WTC11 (cell line): ENCODE results near the gene HOXA2. TPM values are rescaled to one million over a fixed set of nuclear protein-coding genes. Genes with fewer than 3 reads are reported as not detected.

ENCODE experiments used
- ATAC-seq: fragments of 200-7000 bp; cut with Tn5 transposase; 2 replicates; pipeline ENCODE4 v1.10.0; 2021; ENCODE audit warnings: mild to moderate bottlenecking, moderate library complexity
- CTCF ChIA-PET: fragments of 300-600 bp; sonication (Branson Sonifier 250); formaldehyde crosslinking; loops from one replicate; lab custom pipeline; 2021; ENCODE audit warnings: antibody characterized with exemption; lab: Charles Lee
- POLR2A ChIA-PET: fragments of 350-600 bp; sonication (Branson Sonifier 250); formaldehyde crosslinking; loops from one replicate; lab custom pipeline; 2021; ENCODE audit warnings: antibody characterized with exemption; lab: Charles Lee
- DNase-seq: peaks from one replicate; pipeline ENCODE4 v3.0.0; 2021; ENCODE audit warnings: low spot score
- H3K27ac Mint-ChIP-seq: 2 replicates; pipeline ENCODE4 v1.8.0; 2021; ENCODE audit warnings: mixed read lengths
- H3K27me3 Mint-ChIP-seq: 2 replicates; pipeline ENCODE4 v1.8.0; 2021; ENCODE audit warnings: low read depth, mild to moderate bottlenecking, moderate library complexity, mixed read lengths
- H3K36me3 Mint-ChIP-seq: 2 replicates; pipeline ENCODE4 v1.8.0; 2021; ENCODE audit warnings: mixed read lengths
- H3K4me1 Mint-ChIP-seq: 2 replicates; pipeline ENCODE4 v1.8.0; 2022; ENCODE audit warnings: mixed read lengths
- H3K4me3 Mint-ChIP-seq: 2 replicates; pipeline ENCODE4 v1.8.0; 2021; ENCODE audit warnings: mild to moderate bottlenecking, moderate library complexity, mixed read lengths
- H3K9me3 Mint-ChIP-seq: 2 replicates; pipeline ENCODE4 v1.8.0; 2021; ENCODE audit warnings: mixed read lengths
- ATF2 ChIP-seq: sonication (generic); formaldehyde crosslinking; IDR thresholded peaks from 2 replicates; pipeline ENCODE4 v1.8.1; 2022; ENCODE audit warnings: low read depth, missing genetic modification reagents, borderline replicate concordance
- CREB1 ChIP-seq: sonication (generic); formaldehyde crosslinking; IDR thresholded peaks from 2 replicates; pipeline ENCODE4 v1.8.0; 2023; ENCODE audit warnings: mild to moderate bottlenecking, missing genetic modification reagents
- ERG ChIP-seq: fragments of 250-450 bp; sonication (Bioruptor Pico); IDR thresholded peaks from 2 replicates; pipeline ENCODE4 v1.8.0; 2021; ENCODE audit warnings: mild to moderate bottlenecking
- NR2C2 ChIP-seq: sonication (generic); formaldehyde crosslinking; IDR thresholded peaks from 2 replicates; pipeline ENCODE4 v1.8.0; 2022; ENCODE audit warnings: mild to moderate bottlenecking, missing genetic modification reagents
- SMAD3 ChIP-seq: sonication (generic); formaldehyde crosslinking; IDR thresholded peaks from 2 replicates; pipeline ENCODE4 v1.8.0; 2022; ENCODE audit warnings: missing genetic modification reagents, mild to moderate bottlenecking, borderline replicate concordance
- STAT6 ChIP-seq: sonication (generic); formaldehyde crosslinking; conservative IDR thresholded peaks from 2 replicates; pipeline ENCODE4 v1.8.1; 2023; ENCODE audit warnings: mild to moderate bottlenecking, low read depth, missing genetic modification reagents, moderate library complexity
- TEAD1 ChIP-seq: sonication (generic); formaldehyde crosslinking; IDR thresholded peaks from 2 replicates; pipeline ENCODE4 v1.8.0; 2022; ENCODE audit warnings: mild to moderate bottlenecking, missing genetic modification reagents
- TP53 ChIP-seq: sonication (generic); formaldehyde crosslinking; IDR thresholded peaks from 2 replicates; pipeline ENCODE4 v1.8.1; 2023; ENCODE audit warnings: mild to moderate bottlenecking, missing genetic modification reagents
- ZNF232 ChIP-seq: sonication (generic); formaldehyde crosslinking; IDR thresholded peaks from 2 replicates; pipeline ENCODE4 v1.8.0; 2022; ENCODE audit warnings: mild to moderate bottlenecking, missing genetic modification reagents
- total RNA-seq: library from RNA; stranded (reverse); gene quantifications from 3 replicates; pipeline ENCODE4 v1.2.3, GENCODE V29; 2021
- TF ChIP-seq, protein P1 (sequence below): sonication (generic); formaldehyde crosslinking; IDR thresholded peaks from 2 replicates; pipeline ENCODE4 v1.8.1; 2023; ENCODE audit warnings: mild to moderate bottlenecking, missing genetic modification reagents, borderline replicate concordance
- TF ChIP-seq, protein P2 (sequence below): sonication (generic); formaldehyde crosslinking; IDR thresholded peaks from 2 replicates; pipeline ENCODE4 v1.8.1; 2022; ENCODE audit warnings: low read depth, mild to moderate bottlenecking, moderate library complexity, missing genetic modification reagents, borderline replicate concordance
- TF ChIP-seq, protein P3 (sequence below): sonication (generic); formaldehyde crosslinking; IDR thresholded peaks from 2 replicates; pipeline ENCODE4 v1.8.0; 2023; ENCODE audit warnings: mild to moderate bottlenecking, missing genetic modification reagents

HOXA2 gene
- total RNA-seq, 1 experiment from 2014 or later = not detected

- ATAC-seq = no peak
- no peak overlapping the region for H3K4me3 Mint-ChIP-seq
Measured at GRCh38 chr7:27132214-27132613, 29.7 kb upstream of the HOXA2 start.

More at GRCh38 chr7:27132214-27132613, 29.7 kb upstream of the HOXA2 start:
- Mint-ChIP-seq H3K4me1 (peaks cover 12% of the 10 kb centered on the region; the same call in 1 of the 2 replicates), H3K27me3 (peaks cover 96% of the 10 kb centered on the region), H3K9me3 (no peaks in the 10 kb centered on the region), H3K27ac (no peak overlapping the region), H3K36me3 (no peaks in the 10 kb centered on the region; the same call in 1 of the 2 replicates)
- no peak for DNase-seq
- CTCF ChIA-PET = interaction anchor here (1.0 to 2.6 kb wide), 3 partner anchors 11 to 451 kb away, joined by 4 to 7 read pairs (median 4); partner anchors contain the start of gene HOXA5
- POLR2A ChIA-PET = no interaction called here
- TF ChIP-seq, protein P1, sequence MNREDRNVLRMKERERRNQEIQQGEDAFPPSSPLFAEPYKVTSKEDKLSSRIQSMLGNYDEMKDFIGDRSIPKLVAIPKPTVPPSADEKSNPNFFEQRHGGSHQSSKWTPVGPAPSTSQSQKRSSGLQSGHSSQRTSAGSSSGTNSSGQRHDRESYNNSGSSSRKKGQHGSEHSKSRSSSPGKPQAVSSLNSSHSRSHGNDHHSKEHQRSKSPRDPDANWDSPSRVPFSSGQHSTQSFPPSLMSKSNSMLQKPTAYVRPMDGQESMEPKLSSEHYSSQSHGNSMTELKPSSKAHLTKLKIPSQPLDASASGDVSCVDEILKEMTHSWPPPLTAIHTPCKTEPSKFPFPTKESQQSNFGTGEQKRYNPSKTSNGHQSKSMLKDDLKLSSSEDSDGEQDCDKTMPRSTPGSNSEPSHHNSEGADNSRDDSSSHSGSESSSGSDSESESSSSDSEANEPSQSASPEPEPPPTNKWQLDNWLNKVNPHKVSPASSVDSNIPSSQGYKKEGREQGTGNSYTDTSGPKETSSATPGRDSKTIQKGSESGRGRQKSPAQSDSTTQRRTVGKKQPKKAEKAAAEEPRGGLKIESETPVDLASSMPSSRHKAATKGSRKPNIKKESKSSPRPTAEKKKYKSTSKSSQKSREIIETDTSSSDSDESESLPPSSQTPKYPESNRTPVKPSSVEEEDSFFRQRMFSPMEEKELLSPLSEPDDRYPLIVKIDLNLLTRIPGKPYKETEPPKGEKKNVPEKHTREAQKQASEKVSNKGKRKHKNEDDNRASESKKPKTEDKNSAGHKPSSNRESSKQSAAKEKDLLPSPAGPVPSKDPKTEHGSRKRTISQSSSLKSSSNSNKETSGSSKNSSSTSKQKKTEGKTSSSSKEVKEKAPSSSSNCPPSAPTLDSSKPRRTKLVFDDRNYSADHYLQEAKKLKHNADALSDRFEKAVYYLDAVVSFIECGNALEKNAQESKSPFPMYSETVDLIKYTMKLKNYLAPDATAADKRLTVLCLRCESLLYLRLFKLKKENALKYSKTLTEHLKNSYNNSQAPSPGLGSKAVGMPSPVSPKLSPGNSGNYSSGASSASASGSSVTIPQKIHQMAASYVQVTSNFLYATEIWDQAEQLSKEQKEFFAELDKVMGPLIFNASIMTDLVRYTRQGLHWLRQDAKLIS (CRISPR knock-in tag) = no peak
- TF ChIP-seq ATF2 (CRISPR knock-in tag) = no peak
- no peak for TF ChIP-seq ERG (CRISPR knock-in tag)
- TF ChIP-seq TP53 (CRISPR knock-in tag) = no peak
- TF ChIP-seq STAT6 (CRISPR knock-in tag) = no peak
- TF ChIP-seq, protein P2, sequence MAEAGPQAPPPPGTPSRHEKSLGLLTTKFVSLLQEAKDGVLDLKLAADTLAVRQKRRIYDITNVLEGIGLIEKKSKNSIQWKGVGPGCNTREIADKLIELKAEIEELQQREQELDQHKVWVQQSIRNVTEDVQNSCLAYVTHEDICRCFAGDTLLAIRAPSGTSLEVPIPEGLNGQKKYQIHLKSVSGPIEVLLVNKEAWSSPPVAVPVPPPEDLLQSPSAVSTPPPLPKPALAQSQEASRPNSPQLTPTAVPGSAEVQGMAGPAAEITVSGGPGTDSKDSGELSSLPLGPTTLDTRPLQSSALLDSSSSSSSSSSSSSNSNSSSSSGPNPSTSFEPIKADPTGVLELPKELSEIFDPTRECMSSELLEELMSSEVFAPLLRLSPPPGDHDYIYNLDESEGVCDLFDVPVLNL = no peak
- TF ChIP-seq ZNF232 = no peak
- no peak for TF ChIP-seq NR2C2 (CRISPR knock-in tag)
- TF ChIP-seq, protein P3, sequence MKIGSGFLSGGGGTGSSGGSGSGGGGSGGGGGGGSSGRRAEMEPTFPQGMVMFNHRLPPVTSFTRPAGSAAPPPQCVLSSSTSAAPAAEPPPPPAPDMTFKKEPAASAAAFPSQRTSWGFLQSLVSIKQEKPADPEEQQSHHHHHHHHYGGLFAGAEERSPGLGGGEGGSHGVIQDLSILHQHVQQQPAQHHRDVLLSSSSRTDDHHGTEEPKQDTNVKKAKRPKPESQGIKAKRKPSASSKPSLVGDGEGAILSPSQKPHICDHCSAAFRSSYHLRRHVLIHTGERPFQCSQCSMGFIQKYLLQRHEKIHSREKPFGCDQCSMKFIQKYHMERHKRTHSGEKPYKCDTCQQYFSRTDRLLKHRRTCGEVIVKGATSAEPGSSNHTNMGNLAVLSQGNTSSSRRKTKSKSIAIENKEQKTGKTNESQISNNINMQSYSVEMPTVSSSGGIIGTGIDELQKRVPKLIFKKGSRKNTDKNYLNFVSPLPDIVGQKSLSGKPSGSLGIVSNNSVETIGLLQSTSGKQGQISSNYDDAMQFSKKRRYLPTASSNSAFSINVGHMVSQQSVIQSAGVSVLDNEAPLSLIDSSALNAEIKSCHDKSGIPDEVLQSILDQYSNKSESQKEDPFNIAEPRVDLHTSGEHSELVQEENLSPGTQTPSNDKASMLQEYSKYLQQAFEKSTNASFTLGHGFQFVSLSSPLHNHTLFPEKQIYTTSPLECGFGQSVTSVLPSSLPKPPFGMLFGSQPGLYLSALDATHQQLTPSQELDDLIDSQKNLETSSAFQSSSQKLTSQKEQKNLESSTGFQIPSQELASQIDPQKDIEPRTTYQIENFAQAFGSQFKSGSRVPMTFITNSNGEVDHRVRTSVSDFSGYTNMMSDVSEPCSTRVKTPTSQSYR (CRISPR knock-in tag) = no peak
- TF ChIP-seq SMAD3 (CRISPR knock-in tag) = no peak
- TF ChIP-seq CREB1 (CRISPR knock-in tag) = no peak
- no peak for TF ChIP-seq TEAD1 (CRISPR knock-in tag)
